BJ (cell line): ENCODE data around the gene NAGPA. TPM values are rescaled to one million over a fixed set of nuclear protein-coding genes. Genes with fewer than 3 reads are reported as not detected.

ENCODE experiments used
- CTCF ChIA-PET: fragments of 350-600 bp; formaldehyde crosslinking; extraction: SDS; loops from one replicate; lab custom pipeline; 2021; ENCODE audit warnings: antibody characterized with exemption, inconsistent platforms; lab: Yijun Ruan, JAX
- POLR2A ChIA-PET: fragments of 300-600 bp; sonication (Branson Sonifier 250); formaldehyde crosslinking; extraction: SDS; loops from one replicate; lab custom pipeline; 2021; ENCODE audit warnings: antibody characterized with exemption; lab: Charles Lee
- DNase-seq: peaks from one replicate; pipeline ENCODE4 v3.0.0-alpha.2; 2011; ENCODE audit warnings: low read depth
- H3K27me3 ChIP-seq: 2 replicates; pipeline ENCODE4 v1.6.0; 2011; ENCODE audit warnings: low read length; ENCODE audit not compliant: control insufficient read depth, insufficient read depth
- H3K36me3 ChIP-seq: 2 replicates; pipeline ENCODE4 v1.5.1; 2011; ENCODE audit warnings: low read length; ENCODE audit not compliant: control insufficient read depth, insufficient read depth
- H3K4me3 ChIP-seq: 2 replicates; pipeline ENCODE4 v1.5.1; 2011; ENCODE audit warnings: low read depth, mild to moderate bottlenecking, control low read depth, low read length
- CTCF ChIP-seq: IDR thresholded peaks from 2 replicates; pipeline ENCODE4 v1.5.1; 2011; ENCODE audit warnings: low read depth, mild to moderate bottlenecking, control low read depth, inconsistent platforms, low read length, moderate library complexity; ENCODE audit not compliant: insufficient read depth
- polyA plus RNA-seq: library from polyadenylated mRNA; depleted of rRNA; stranded (reverse); fragments of >200 nt; gene quantifications from 2 replicates; pipeline ENCODE4 v1.2.3, GENCODE V29; 2011

NAGPA gene
- polyA plus RNA-seq, 1 experiment = 17.3 TPM

GRCh38 chr16:5071341-5071680 is 37.6 kb upstream of the NAGPA start:
- peak overlapping the region; percentile 72 for H3K4me3 ChIP-seq
- H3K27me3 ChIP-seq = no peaks in the 10 kb centered on the region; the same call in 1 of the 2 replicates
- no peak for DNase-seq
- peaks cover 8% of the 10 kb centered on the region; the same call in 1 of the 2 replicates for H3K36me3 ChIP-seq
- no peak for TF ChIP-seq CTCF
- CTCF ChIA-PET = no interaction called here
- POLR2A ChIA-PET = no interaction called here

GRCh38 chr16:5070431-5071186 is 36.9 kb upstream of the NAGPA start:
- H3K27me3 ChIP-seq = no peaks in the 10 kb centered on the region; the same call in none of the 2 replicates
- no peak overlapping the region for H3K4me3 ChIP-seq
- ChIA-PET POLR2A (no interaction called here), CTCF (no interaction called here)
- peaks cover 2% of the 10 kb centered on the region; the same call in 1 of the 2 replicates for H3K36me3 ChIP-seq
- TF ChIP-seq CTCF = no peak
- no peak for DNase-seq

GRCh38 chr16:5069854-5070253 is 36.1 kb upstream of the NAGPA start:
- H3K4me3 ChIP-seq = no peak overlapping the region
- CTCF ChIA-PET = no interaction called here
- H3K27me3 ChIP-seq = peaks cover 2% of the 10 kb centered on the region
- DNase-seq = no peak
- H3K36me3 ChIP-seq = no peaks in the 10 kb centered on the region
- TF ChIP-seq CTCF = no peak
- POLR2A ChIA-PET = no interaction called here

- TF ChIP-seq CTCF = no peak
- ChIA-PET POLR2A (no interaction called here), CTCF (no interaction called here)
- H3K27me3 ChIP-seq = peaks cover 2% of the 10 kb centered on the region
- H3K4me3 ChIP-seq = no peak overlapping the region
- H3K36me3 ChIP-seq = no peaks in the 10 kb centered on the region
- no peak for DNase-seq
Measured at GRCh38 chr16:5069048-5069447, 35.3 kb upstream of the NAGPA start.

GRCh38 chr16:5066511-5066910 is 32.8 kb upstream of the NAGPA start:
- CTCF ChIA-PET = interaction anchor here (1.0 kb wide), 1 partner anchor 10 kb away, joined by 5 read pairs; no protein-coding TSS in a partner anchor
- no peak for DNase-seq
- Histone ChIP-seq H3K4me3 (no peak overlapping the region), H3K27me3 (peaks cover 2% of the 10 kb centered on the region), H3K36me3 (no peaks in the 10 kb centered on the region)
- no peak for TF ChIP-seq CTCF
- POLR2A ChIA-PET = no interaction called here
